BE2C (cell line): ENCODE data around the gene FGF19.
A peak's percentile ranks its signal among the peaks of the same experiment; 100 is the strongest.

Experiments
- DNase-seq: peaks from one replicate; pipeline ENCODE4 v3.0.0-alpha.2; 2020
- H3K27me3 ChIP-seq: fragments of 250-450 bp; sonication (Bioruptor Pico); 2 replicates; pipeline ENCODE4 v1.5.1; 2020; ENCODE audit warnings: mild to moderate bottlenecking
- H3K36me3 ChIP-seq: fragments of 250-450 bp; sonication (Bioruptor Pico); 2 replicates; pipeline ENCODE4 v1.5.1; 2020; ENCODE audit warnings: mild to moderate bottlenecking
- H3K4me1 ChIP-seq: fragments of 250-450 bp; sonication (Bioruptor Pico); 2 replicates; pipeline ENCODE4 v1.5.1; 2020
- H3K4me3 ChIP-seq: 2 replicates; pipeline ENCODE4 v1.5.1; 2011; ENCODE audit warnings: low read depth, low read length
- H3K9me3 ChIP-seq: fragments of 250-450 bp; sonication (Bioruptor Pico); 2 replicates; pipeline ENCODE4 v1.5.1; 2020
- CTCF ChIP-seq: IDR thresholded peaks from 2 replicates; pipeline ENCODE4 v1.5.1; 2012; ENCODE audit warnings: mild to moderate bottlenecking, low read depth, low read length

The FGF19 gene

GRCh38 chr11:69702239-69702691, 1.6 kb downstream of the FGF19 start:
- H3K4me3 ChIP-seq, result no peak overlapping the region
- no peak for DNase-seq
- H3K27me3 ChIP-seq, result peaks cover 4% of the 10 kb centered on the region; the same call in 1 of the 2 replicates
- no peaks in the 10 kb centered on the region for H3K9me3 ChIP-seq
- no peak for TF ChIP-seq CTCF
- H3K4me1 ChIP-seq, result peaks cover 27% of the 10 kb centered on the region
- no peaks in the 10 kb centered on the region for H3K36me3 ChIP-seq

GRCh38 chr11:69700278-69701140, 3.3 kb downstream of the FGF19 start:
- Histone ChIP-seq H3K9me3 (no peaks in the 10 kb centered on the region), H3K36me3 (no peaks in the 10 kb centered on the region), H3K4me1 (peaks cover 29% of the 10 kb centered on the region), H3K4me3 (no peak overlapping the region), H3K27me3 (peaks cover 4% of the 10 kb centered on the region; the same call in 1 of the 2 replicates)
- DNase-seq, result peak; percentile 90
- TF ChIP-seq CTCF, result no peak

GRCh38 chr11:69699213-69699612, 4.6 kb downstream of the FGF19 start:
- peaks cover 1% of the 10 kb centered on the region; the same call in 1 of the 2 replicates for H3K27me3 ChIP-seq
- DNase-seq, result peak; percentile 64
- no peak for TF ChIP-seq CTCF
- H3K9me3 ChIP-seq, result no peaks in the 10 kb centered on the region
- H3K4me3 ChIP-seq, result no peak overlapping the region
- peaks cover 27% of the 10 kb centered on the region for H3K4me1 ChIP-seq
- no peaks in the 10 kb centered on the region for H3K36me3 ChIP-seq

GRCh38 chr11:69698362-69698761, 5.5 kb downstream of the FGF19 start:
- no peaks in the 10 kb centered on the region for H3K9me3 ChIP-seq
- H3K36me3 ChIP-seq, result no peaks in the 10 kb centered on the region
- no peak overlapping the region for H3K4me3 ChIP-seq
- peaks cover 27% of the 10 kb centered on the region for H3K4me1 ChIP-seq
- H3K27me3 ChIP-seq, result no peaks in the 10 kb centered on the region
- DNase-seq, result no peak
- TF ChIP-seq CTCF, result no peak

- no peak for DNase-seq
- H3K27me3 ChIP-seq, result no peaks in the 10 kb centered on the region
- no peak overlapping the region for H3K4me3 ChIP-seq
- no peaks in the 10 kb centered on the region for H3K9me3 ChIP-seq
- no peak for TF ChIP-seq CTCF
- H3K36me3 ChIP-seq, result no peaks in the 10 kb centered on the region
- peaks cover 27% of the 10 kb centered on the region for H3K4me1 ChIP-seq
Measured at GRCh38 chr11:69697861-69698260, 6.0 kb downstream of the FGF19 start.

- H3K36me3 ChIP-seq, result no peaks in the 10 kb centered on the region
- H3K4me1 ChIP-seq, result peaks cover 27% of the 10 kb centered on the region
- TF ChIP-seq CTCF, result no peak
- DNase-seq, result no peak
- H3K4me3 ChIP-seq, result no peak overlapping the region
- no peaks in the 10 kb centered on the region for H3K9me3 ChIP-seq
- H3K27me3 ChIP-seq, result no peaks in the 10 kb centered on the region
Measured at GRCh38 chr11:69697469-69697843, 6.4 kb downstream of the FGF19 start.
